ENCODE data around the gene TTC6. TPM values are rescaled to one million over a fixed set of nuclear protein-coding genes. Genes with fewer than 3 reads are reported as not detected.
"Not testable (repeated sequence)": the region's sequence is repeated elsewhere in the genome, so short reads cannot be mapped to it uniquely, and the experiment has no call there.

Gene TTC6
- polyA plus RNA-seq (ENCODE audit: low read depth in 6 of 6): not detected

- DNase-seq: no peak
- H3K9me3 Mint-ChIP-seq: peaks cover 0 to 42% (median 18%) of the 10 kb centered on the region in 7 donors
- peak within 1 kb of the TSS in 4 of 6 donors; percentile 38 to 74 (median 53) for H3K27ac Mint-ChIP-seq
Observed at GRCh38 chr14:37594971-37595808, at the start of gene TTC6, which contains the start of gene FOXA1. Gene TTC6 (plus strand): TSS chr14:37595629. CDS start chr14:37622065, 26,436 bp downstream. Gene FOXA1 (minus strand): TSS chr14:37595249. CDS start chr14:37594972, 277 bp downstream.

DNA sequence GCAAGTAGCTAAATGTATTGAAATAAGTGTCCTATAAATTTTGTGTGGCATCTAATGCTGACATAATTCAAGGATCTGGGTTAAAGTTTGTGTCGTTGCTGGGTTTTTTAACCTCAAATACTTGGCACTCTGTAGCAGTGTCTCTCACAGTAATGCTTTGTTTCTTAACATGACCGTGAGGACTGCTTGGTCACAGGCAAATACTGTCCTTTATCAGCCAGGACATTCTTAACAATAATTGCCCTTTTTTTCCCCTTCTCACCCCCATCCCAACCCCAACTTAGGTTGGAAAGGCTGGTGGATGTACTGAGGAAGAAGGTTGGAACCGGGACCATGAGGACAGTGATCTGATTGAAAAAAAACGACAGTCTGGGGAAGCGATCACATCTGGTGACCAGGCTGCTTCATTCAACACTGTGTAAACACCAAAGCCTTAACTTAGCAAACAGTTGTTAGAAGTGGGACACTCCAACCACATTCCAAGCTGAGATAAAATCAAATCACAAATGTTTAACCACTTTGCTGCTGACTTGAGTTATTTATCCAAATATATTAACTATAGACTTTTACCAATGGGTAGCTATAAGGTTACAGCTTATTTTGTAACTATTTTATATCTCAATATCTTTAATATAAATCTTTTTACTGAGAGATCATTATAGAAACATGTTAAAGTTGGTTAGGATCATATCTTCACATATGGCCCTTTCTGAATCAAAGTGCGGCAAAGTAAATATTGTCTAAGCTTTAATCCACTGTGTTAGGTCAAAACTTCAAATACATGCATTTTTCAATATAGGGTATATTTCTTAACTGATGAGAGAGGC is 48.6 kb upstream of the TTC6 start:
- DNase-seq: no peak
- ATAC-seq (ENCODE audit: low read depth in 2 of 2): no peak
- H3K36me3 Mint-ChIP-seq: no peaks in the 10 kb centered on the region
- H3K4me1 Mint-ChIP-seq: no peaks in the 10 kb centered on the region
- H3K27ac Mint-ChIP-seq: no peak overlapping the region
- no peaks in the 10 kb centered on the region for H3K27me3 Mint-ChIP-seq
- H3K4me3 Mint-ChIP-seq: no peak overlapping the region
- peaks cover 0 to 2% (median 0%) of the 10 kb centered on the region in 7 donors for H3K9me3 Mint-ChIP-seq

More at GRCh38 chr14:37594971-37595808, at the start of gene TTC6, which contains the start of gene FOXA1:
- peaks cover 53 to 79% (median 71%) of the 10 kb centered on the region in 3 donors for H3K27me3 Mint-ChIP-seq
- ATAC-seq (ENCODE audit: low read depth in 2 of 2): peak; percentile 20 to 23
- peaks cover 11 to 34% (median 20%) of the 10 kb centered on the region in 3 donors for H3K4me1 Mint-ChIP-seq
- H3K36me3 Mint-ChIP-seq: peaks cover 10 to 12% of the 10 kb centered on the region in 2 donors
- H3K4me3 Mint-ChIP-seq: peak within 1 kb of the TSS in 7 of 8 donors; percentile 58 to 85 (median 64)

- H3K36me3 Mint-ChIP-seq: no peaks in the 10 kb centered on the region
- DNase-seq: no peak
- peaks cover 0 to 21% (median 8%) of the 10 kb centered on the region in 7 donors for H3K9me3 Mint-ChIP-seq
- no peak overlapping the region for H3K27ac Mint-ChIP-seq
- no peak overlapping the region for H3K4me3 Mint-ChIP-seq
- no peaks in the 10 kb centered on the region for H3K4me1 Mint-ChIP-seq
- H3K27me3 Mint-ChIP-seq: no peaks in the 10 kb centered on the region
- ATAC-seq (ENCODE audit: low read depth in 2 of 2): no peak
Observed at GRCh38 chr14:37550511-37550910, 44.9 kb upstream of the TTC6 start.

- H3K36me3 Mint-ChIP-seq: no peaks in the 10 kb centered on the region
- H3K27me3 Mint-ChIP-seq: no peaks in the 10 kb centered on the region
- no peak for DNase-seq
- H3K4me1 Mint-ChIP-seq: no peaks in the 10 kb centered on the region
- ATAC-seq (ENCODE audit: low read depth in 2 of 2): no peak
- H3K9me3 Mint-ChIP-seq: peaks cover 0 to 21% (median 8%) of the 10 kb centered on the region in 7 donors
- no peak overlapping the region for H3K27ac Mint-ChIP-seq
- no peak overlapping the region for H3K4me3 Mint-ChIP-seq
Observed at GRCh38 chr14:37551119-37551518, 44.3 kb upstream of the TTC6 start.

GRCh38 chr14:37553935-37554550 is 41.4 kb upstream of the TTC6 start:
- Mint-ChIP-seq H3K9me3 (peaks cover 2 to 32% (median 13%) of the 10 kb centered on the region in 7 donors), H3K27ac (no peak overlapping the region), H3K27me3 (no peaks in the 10 kb centered on the region), H3K36me3 (peaks cover 0 to 12% of the 10 kb centered on the region in 2 donors), H3K4me1 (no peaks in the 10 kb centered on the region), H3K4me3 (no peak overlapping the region)
- no peak for ATAC-seq (ENCODE audit: low read depth in 2 of 2)
- no peak for DNase-seq

GRCh38 chr14:37555596-37555995 is 39.8 kb upstream of the TTC6 start:
- H3K36me3 Mint-ChIP-seq: peaks cover 0 to 12% of the 10 kb centered on the region in 2 donors
- not testable (repeated sequence) for H3K27ac Mint-ChIP-seq; H3K4me1 Mint-ChIP-seq; DNase-seq; H3K27me3 Mint-ChIP-seq; ATAC-seq (ENCODE audit: low read depth in 2 of 2); H3K4me3 Mint-ChIP-seq
- peaks cover 2 to 32% (median 13%) of the 10 kb centered on the region in 7 donors for H3K9me3 Mint-ChIP-seq

GRCh38 chr14:37558740-37559139 is 36.7 kb upstream of the TTC6 start:
- no peak for ATAC-seq (ENCODE audit: low read depth in 2 of 2)
- H3K9me3 Mint-ChIP-seq: peaks cover 2 to 18% (median 8%) of the 10 kb centered on the region in 7 donors
- H3K27ac Mint-ChIP-seq: no peak overlapping the region
- H3K4me3 Mint-ChIP-seq: no peak overlapping the region
- no peaks in the 10 kb centered on the region for H3K27me3 Mint-ChIP-seq
- DNase-seq: no peak
- no peaks in the 10 kb centered on the region for H3K4me1 Mint-ChIP-seq
- peaks cover 0 to 12% of the 10 kb centered on the region in 2 donors for H3K36me3 Mint-ChIP-seq

GRCh38 chr14:37559386-37559785 is 36.0 kb upstream of the TTC6 start:
- Mint-ChIP-seq H3K4me3 (no peak overlapping the region), H3K27me3 (no peaks in the 10 kb centered on the region), H3K36me3 (peaks cover 0 to 12% of the 10 kb centered on the region in 2 donors), H3K4me1 (no peaks in the 10 kb centered on the region), H3K27ac (no peak overlapping the region), H3K9me3 (peaks cover 2 to 13% (median 4%) of the 10 kb centered on the region in 7 donors)
- ATAC-seq (ENCODE audit: low read depth in 2 of 2) (no peak), DNase-seq (no peak)

- Mint-ChIP-seq H3K4me1 (no peaks in the 10 kb centered on the region), H3K27ac (no peak overlapping the region), H3K4me3 (no peak overlapping the region), H3K36me3 (no peaks in the 10 kb centered on the region), H3K9me3 (peaks cover 0 to 2% (median 0%) of the 10 kb centered on the region in 7 donors), H3K27me3 (peaks cover 0 to 4% (median 0%) of the 10 kb centered on the region in 3 donors)
- no peak for ATAC-seq (ENCODE audit: low read depth in 2 of 2)
- DNase-seq: no peak
Observed at GRCh38 chr14:37563189-37563588, 32.2 kb upstream of the TTC6 start.

DNA sequence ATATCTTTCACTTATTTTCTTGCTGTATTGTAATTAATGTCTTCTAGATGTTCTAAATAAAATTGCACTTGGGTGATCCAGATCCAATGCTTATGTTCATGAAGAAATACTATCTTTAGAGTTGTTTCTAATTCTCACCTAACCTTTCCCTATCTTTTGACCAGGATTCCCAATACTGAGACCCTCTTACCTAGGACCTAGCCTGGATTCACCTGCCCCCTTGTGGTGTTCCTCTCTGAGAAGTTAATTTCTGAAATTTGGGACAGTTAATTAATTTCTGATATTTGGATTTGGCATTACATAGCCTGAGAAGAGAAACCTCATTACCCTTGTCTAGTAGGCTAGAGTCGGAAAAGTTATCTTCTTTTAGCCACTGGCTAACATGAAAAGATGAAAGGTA is 29.9 kb upstream of the TTC6 start:
- Mint-ChIP-seq H3K27me3 (peaks cover 0 to 4% (median 0%) of the 10 kb centered on the region in 3 donors), H3K27ac (no peak overlapping the region), H3K4me3 (no peak overlapping the region), H3K9me3 (peaks cover 0 to 2% (median 0%) of the 10 kb centered on the region in 7 donors), H3K36me3 (no peaks in the 10 kb centered on the region), H3K4me1 (no peaks in the 10 kb centered on the region)
- ATAC-seq (ENCODE audit: low read depth in 2 of 2): no peak
- no peak for DNase-seq

DNA sequence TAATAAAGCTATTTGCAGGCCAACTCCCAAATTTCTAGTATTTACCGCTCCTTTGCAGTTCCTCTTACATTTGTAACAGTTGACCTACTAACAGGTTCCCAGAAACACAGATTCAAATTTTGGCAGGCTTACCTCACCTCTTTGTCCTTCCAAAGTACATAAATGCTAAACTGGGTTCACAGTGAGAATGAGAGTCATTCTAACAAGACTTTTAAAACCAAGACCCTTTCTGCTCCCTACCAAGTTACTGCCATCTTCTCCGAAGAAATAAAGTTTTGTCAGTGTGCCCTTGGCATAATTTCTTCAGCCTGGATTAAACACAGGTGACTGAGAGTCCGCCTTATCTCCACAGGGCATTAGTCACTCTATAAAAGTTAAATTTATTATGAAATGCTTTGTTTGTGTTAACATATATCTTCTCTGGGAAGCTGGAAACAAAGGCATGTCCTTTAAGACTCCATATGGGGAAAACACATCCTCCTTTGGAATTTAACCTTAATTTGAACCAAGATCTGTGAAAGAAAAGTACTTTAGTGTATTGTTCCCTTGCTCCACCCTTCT is 28.5 kb upstream of the TTC6 start:
- DNase-seq (no peak), ATAC-seq (ENCODE audit: low read depth in 2 of 2) (no peak)
- peaks cover 0 to 5% (median 0%) of the 10 kb centered on the region in 7 donors for H3K9me3 Mint-ChIP-seq
- H3K27ac Mint-ChIP-seq: no peak overlapping the region
- H3K4me3 Mint-ChIP-seq: no peak overlapping the region
- H3K27me3 Mint-ChIP-seq: peaks cover 0 to 4% (median 0%) of the 10 kb centered on the region in 3 donors
- H3K4me1 Mint-ChIP-seq: no peaks in the 10 kb centered on the region
- H3K36me3 Mint-ChIP-seq: no peaks in the 10 kb centered on the region

- H3K27me3 Mint-ChIP-seq: peaks cover 0 to 10% (median 0%) of the 10 kb centered on the region in 3 donors
- H3K36me3 Mint-ChIP-seq: no peaks in the 10 kb centered on the region
- DNase-seq (no peak), ATAC-seq (ENCODE audit: low read depth in 2 of 2) (no peak)
- peaks cover 0 to 6% (median 3%) of the 10 kb centered on the region in 7 donors for H3K9me3 Mint-ChIP-seq
- H3K4me3 Mint-ChIP-seq: no peak overlapping the region
- H3K4me1 Mint-ChIP-seq: no peaks in the 10 kb centered on the region
- no peak overlapping the region for H3K27ac Mint-ChIP-seq
Observed at GRCh38 chr14:37569729-37570128, 25.7 kb upstream of the TTC6 start.

GRCh38 chr14:37571391-37571790 is 24.0 kb upstream of the TTC6 start:
- H3K27ac Mint-ChIP-seq: peak overlapping the region in 1 of 6 donors; percentile 1
- H3K4me3 Mint-ChIP-seq: no peak overlapping the region
- no peaks in the 10 kb centered on the region for H3K4me1 Mint-ChIP-seq
- peaks cover 0 to 8% (median 3%) of the 10 kb centered on the region in 7 donors for H3K9me3 Mint-ChIP-seq
- no peak for DNase-seq
- peaks cover 0 to 10% (median 8%) of the 10 kb centered on the region in 3 donors for H3K27me3 Mint-ChIP-seq
- ATAC-seq (ENCODE audit: low read depth in 2 of 2): no peak
- H3K36me3 Mint-ChIP-seq: no peaks in the 10 kb centered on the region

Data from naive B cell (primary cell).